ENCODE measurements around the gene SMARCA1. TPM values are rescaled to one million over a fixed set of nuclear protein-coding genes. Genes with fewer than 3 reads are reported as not detected.

The SMARCA1 gene
- total RNA-seq, 8 experiments from 2014 or later = 27.6 to 68.7 (median 40.6) TPM

DNA sequence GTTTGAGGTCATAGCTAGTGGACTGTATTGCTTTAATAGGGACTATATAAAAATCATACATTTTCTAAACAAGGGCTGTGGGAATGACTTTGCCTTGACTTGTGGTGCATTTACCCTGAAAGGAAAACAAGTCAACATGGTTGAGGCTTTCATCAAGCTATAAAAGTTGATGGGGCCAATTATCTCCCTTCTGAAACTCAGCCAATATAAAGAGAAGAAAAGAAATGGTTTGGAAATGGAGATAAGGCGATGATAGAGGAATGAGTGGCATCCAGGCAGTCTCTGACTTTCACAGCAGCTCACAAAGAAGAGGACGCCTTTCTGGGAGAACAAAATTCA is 118.7 kb downstream of the SMARCA1 start:
- 0 to 90% (median 42%) methylated on average over 1 to 2 of the region's 2 CpGs; no CpG with 5 or more reads in 4 of the 10 experiments for WGBS, 10 experiments
- Histone ChIP-seq H3K4me3 (no peak overlapping the region), H3K27ac (no peak overlapping the region), H3K4me1 (replicated peaks in 1 of 2) (no peaks in the 10 kb centered on the region)
- in situ Hi-C loops (cut with MboI; ENCODE audit: low pct_unique_long_range_greater_than_20kb in 2 of 9, low sequenced_read_pairs in 9 of 9, unreplicated experiment in 9 of 9) = no loop called here
- no peak for ATAC-seq (replicated peaks in 6 of 8)

- Histone ChIP-seq H3K4me1 (replicated peaks in 1 of 2) (no peaks in the 10 kb centered on the region), H3K27ac (no peak overlapping the region), H3K4me3 (no peak overlapping the region)
- peak in 1 of 8 experiments; percentile 25 for ATAC-seq (replicated peaks in 6 of 8)
- WGBS, 10 experiments = 0 to 25% (median 6%) methylated on average over 1 to 2 of the region's 2 CpGs; no CpG with 5 or more reads in 6 of the 10 experiments
- in situ Hi-C loops (cut with MboI; ENCODE audit: low pct_unique_long_range_greater_than_20kb in 2 of 9, low sequenced_read_pairs in 9 of 9, unreplicated experiment in 9 of 9) = no loop called here
These were observed 119.2 kb downstream of the SMARCA1 start for GRCh38 chrX:129403974-129404669.

Other genes starting within 250 kb of the SMARCA1 start
- gene OCRL, start 16.8 kb upstream of the SMARCA1 start, total RNA-seq = 10 to 100 TPM; 12.7 to 22.3 (median 18.5) TPM
- gene APLN, start 131.5 kb upstream of the SMARCA1 start, total RNA-seq = 1 to 10 TPM in 4 of 8 experiments, under 1 TPM in 3, not detected in 1; 0.21 to 2.4 (median 1.1) TPM
- 10 to 100 TPM in 1 of 8 experiments, 1 to 10 TPM in 1, under 1 TPM in 3, not detected in 3; 0.08 to 48.9 (median 0.71) TPM for gene XPNPEP2, start 215.5 kb upstream of the SMARCA1 start, total RNA-seq

All from motor neuron (in vitro differentiated cells).